HEK293 (cell line): ENCODE data around the gene CENPV.
"Not testable (repeated sequence)": the region's sequence is repeated elsewhere in the genome, so short reads cannot be mapped to it uniquely, and the experiment has no call there.

ENCODE experiments used
- CTCF ChIA-PET: fragments of 350-600 bp; formaldehyde crosslinking; extraction: SDS; loops from one replicate; lab custom pipeline; 2021; ENCODE audit warnings: antibody characterized with exemption; lab: Yijun Ruan, JAX
- POLR2A ChIA-PET: fragments of 300-600 bp; formaldehyde crosslinking; extraction: SDS; loops from one replicate; lab custom pipeline; 2020; ENCODE audit warnings: antibody characterized with exemption, inconsistent platforms; lab: Yijun Ruan, JAX
- H3K27ac ChIP-seq: fragments of 200-500 bp; sonication (Bioruptor generic); 2 replicates; pipeline ENCODE4 v1.5.1; 2014; ENCODE audit warnings: low read depth, low read length, control low read depth, inconsistent platforms; ENCODE audit errors: extremely low read depth
- H3K36me3 ChIP-seq, 2 experiments: fragments of 200-500 bp in 1 of 2; sonication (Bioruptor generic) in 1 of 2; 1 replicate in 1 of 2; 2 replicates in 1 of 2; pipeline ENCODE4 v1.5.1; 2014 to 2017; ENCODE audit warnings: inconsistent platforms in 2 of 2, low read length in 2 of 2; ENCODE audit not compliant: control insufficient read depth in 2 of 2, insufficient read depth in 1 of 2
- H3K4me1 ChIP-seq: fragments of 200-500 bp; sonication (Bioruptor generic); 2 replicates; pipeline ENCODE4 v1.5.1; 2014; ENCODE audit warnings: mild to moderate bottlenecking, low read length, inconsistent platforms; ENCODE audit not compliant: control insufficient read depth, insufficient read depth
- H3K4me3 ChIP-seq: 2 replicates; pipeline ENCODE4 v1.5.1; 2011; ENCODE audit warnings: low read depth, mild to moderate bottlenecking, control low read depth, low read length, moderate library complexity
- H3K9me3 ChIP-seq: fragments of 200-500 bp; sonication (Bioruptor generic); 2 replicates; pipeline ENCODE4 v1.5.1; 2014; ENCODE audit warnings: low read depth, low read length, inconsistent platforms; ENCODE audit not compliant: control insufficient read depth, insufficient read depth
- AEBP2 ChIP-seq: fragments of 450-650 bp; formaldehyde crosslinking; IDR thresholded peaks from 2 replicates; pipeline ENCODE4 v1.5.1; 2016; ENCODE audit warnings: missing biosample characterization, missing genetic modification characterization, borderline replicate concordance
- GFI1B ChIP-seq: fragments of 450-650 bp; formaldehyde crosslinking; IDR thresholded peaks from 2 replicates; pipeline ENCODE4 v1.5.1; 2016; ENCODE audit warnings: missing biosample characterization, missing genetic modification characterization
- PRDM1 ChIP-seq: fragments of 450-650 bp; formaldehyde crosslinking; IDR thresholded peaks from 2 replicates; pipeline ENCODE4; 2016; ENCODE audit warnings: missing biosample characterization, missing genetic modification characterization
- PRDM4 ChIP-seq: fragments of 450-650 bp; formaldehyde crosslinking; IDR thresholded peaks from 2 replicates; pipeline ENCODE4 v1.5.1; 2017; ENCODE audit warnings: missing biosample characterization, missing genetic modification characterization
- ZBTB48 ChIP-seq: fragments of 450-650 bp; formaldehyde crosslinking; IDR thresholded peaks from 2 replicates; pipeline ENCODE4 v1.5.1; 2016; ENCODE audit warnings: missing biosample characterization, missing genetic modification characterization
- ZNF121 ChIP-seq: fragments of 450-650 bp; formaldehyde crosslinking; IDR thresholded peaks from 2 replicates; pipeline ENCODE4 v1.5.1; 2016; ENCODE audit warnings: missing biosample characterization, missing genetic modification characterization
- ZNF138 ChIP-seq: fragments of 450-650 bp; formaldehyde crosslinking; IDR thresholded peaks from 2 replicates; pipeline ENCODE4 v1.5.1; 2016; ENCODE audit warnings: missing biosample characterization, missing genetic modification characterization, borderline replicate concordance
- ZNF16 ChIP-seq: fragments of 450-650 bp; formaldehyde crosslinking; IDR thresholded peaks from 2 replicates; pipeline ENCODE4 v1.5.1; 2016; ENCODE audit warnings: low read depth, missing biosample characterization, missing genetic modification characterization
- ZNF174 ChIP-seq: fragments of 450-650 bp; formaldehyde crosslinking; IDR thresholded peaks from 2 replicates; pipeline ENCODE4 v1.5.0; 2017; ENCODE audit warnings: missing biosample characterization, mild to moderate bottlenecking, missing genetic modification characterization
- ZNF202 ChIP-seq: fragments of 450-650 bp; formaldehyde crosslinking; IDR thresholded peaks from 2 replicates; pipeline ENCODE4 v1.5.1; 2016; ENCODE audit warnings: missing biosample characterization, missing genetic modification characterization, borderline replicate concordance
- ZNF274 ChIP-seq, 2 experiments: fragments of 200-500 bp in 1 of 2; fragments of 450-650 bp in 1 of 2; sonication (Bioruptor generic) in 1 of 2; formaldehyde crosslinking in 1 of 2; IDR thresholded peaks; 2 replicates each; pipeline versions ENCODE4 v1.5.1 to v1.6.1; 2014 to 2016; ENCODE audit warnings: borderline replicate concordance in 1 of 2, inconsistent platforms in 1 of 2, low read length in 1 of 2, missing biosample characterization in 1 of 2, missing genetic modification characterization in 1 of 2
- ZNF292 ChIP-seq: fragments of 450-650 bp; formaldehyde crosslinking; IDR thresholded peaks from 2 replicates; pipeline ENCODE4 v1.5.1; 2016; ENCODE audit warnings: low read depth, missing biosample characterization, missing genetic modification characterization, borderline replicate concordance
- ZNF366 ChIP-seq: fragments of 450-650 bp; formaldehyde crosslinking; conservative IDR thresholded peaks from 2 replicates; pipeline ENCODE4 v1.5.1; 2016; ENCODE audit warnings: missing biosample characterization, missing genetic modification characterization
- ZNF433 ChIP-seq: fragments of 450-650 bp; formaldehyde crosslinking; IDR thresholded peaks from 2 replicates; pipeline ENCODE4 v1.5.1; 2016; ENCODE audit warnings: missing biosample characterization, missing genetic modification characterization, low read depth
- ZNF529 ChIP-seq: fragments of 450-650 bp; formaldehyde crosslinking; IDR thresholded peaks from 2 replicates; pipeline ENCODE4 v1.5.1; 2017; ENCODE audit warnings: missing genetic modification characterization, missing biosample characterization; ENCODE audit not compliant: insufficient replicate concordance
- ZNF629 ChIP-seq: fragments of 450-650 bp; formaldehyde crosslinking; IDR thresholded peaks from 2 replicates; pipeline ENCODE4 v1.5.1; 2017; ENCODE audit warnings: missing biosample characterization, missing genetic modification characterization
- ZNF664 ChIP-seq: fragments of 450-650 bp; formaldehyde crosslinking; IDR thresholded peaks from 2 replicates; pipeline ENCODE4 v1.5.1; 2016; ENCODE audit warnings: missing biosample characterization, missing genetic modification characterization
- ZNF776 ChIP-seq: fragments of 450-650 bp; formaldehyde crosslinking; IDR thresholded peaks from 2 replicates; pipeline ENCODE4 v1.5.0; 2017; ENCODE audit warnings: missing biosample characterization, missing genetic modification characterization, borderline replicate concordance
- ZNF792 ChIP-seq: fragments of 450-650 bp; formaldehyde crosslinking; IDR thresholded peaks from 2 replicates; pipeline ENCODE4 v1.5.1; 2016; ENCODE audit warnings: missing biosample characterization, missing genetic modification characterization
- ZSCAN30 ChIP-seq: fragments of 450-650 bp; IDR thresholded peaks from 2 replicates; pipeline ENCODE4 v1.5.1; 2018; ENCODE audit warnings: missing biosample characterization, mild to moderate bottlenecking, missing genetic modification characterization, moderate library complexity
- TF ChIP-seq, protein P1 (sequence below): fragments of 450-650 bp; formaldehyde crosslinking; IDR thresholded peaks from 2 replicates; pipeline ENCODE4 v1.5.1; 2017; ENCODE audit warnings: missing biosample characterization, missing genetic modification characterization
- TF ChIP-seq, protein P2 (sequence below): fragments of 450-650 bp; IDR thresholded peaks from 2 replicates; pipeline ENCODE4 v1.5.1; 2018; ENCODE audit warnings: missing biosample characterization, mild to moderate bottlenecking, missing genetic modification characterization
- TF ChIP-seq, protein P3 (sequence below): fragments of 450-650 bp; formaldehyde crosslinking; IDR thresholded peaks from 2 replicates; pipeline ENCODE4 v1.5.1; 2016; ENCODE audit warnings: missing biosample characterization, missing genetic modification characterization
- TF ChIP-seq, protein P4 (sequence below): fragments of 450-650 bp; formaldehyde crosslinking; IDR thresholded peaks from 2 replicates; pipeline ENCODE4 v1.5.1; 2016; ENCODE audit warnings: missing biosample characterization, missing genetic modification characterization, low read depth

Gene CENPV

GRCh38 chr17:16313139-16314090 lies 39.9 kb downstream of the CENPV start (continued):
- TF ChIP-seq, protein P1, sequence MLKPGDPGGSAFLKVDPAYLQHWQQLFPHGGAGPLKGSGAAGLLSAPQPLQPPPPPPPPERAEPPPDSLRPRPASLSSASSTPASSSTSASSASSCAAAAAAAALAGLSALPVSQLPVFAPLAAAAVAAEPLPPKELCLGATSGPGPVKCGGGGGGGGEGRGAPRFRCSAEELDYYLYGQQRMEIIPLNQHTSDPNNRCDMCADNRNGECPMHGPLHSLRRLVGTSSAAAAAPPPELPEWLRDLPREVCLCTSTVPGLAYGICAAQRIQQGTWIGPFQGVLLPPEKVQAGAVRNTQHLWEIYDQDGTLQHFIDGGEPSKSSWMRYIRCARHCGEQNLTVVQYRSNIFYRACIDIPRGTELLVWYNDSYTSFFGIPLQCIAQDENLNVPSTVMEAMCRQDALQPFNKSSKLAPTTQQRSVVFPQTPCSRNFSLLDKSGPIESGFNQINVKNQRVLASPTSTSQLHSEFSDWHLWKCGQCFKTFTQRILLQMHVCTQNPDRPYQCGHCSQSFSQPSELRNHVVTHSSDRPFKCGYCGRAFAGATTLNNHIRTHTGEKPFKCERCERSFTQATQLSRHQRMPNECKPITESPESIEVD (tag by site-specific recombination): no peak
- TF ChIP-seq ZNF274 (IDR thresholded peaks at IDR 0.05; ENCODE audit: low read length) (no peak), ZNF274 (tag by site-specific recombination; IDR thresholded peaks at IDR 0.05; ENCODE audit: borderline replicate concordance) (no peak), GFI1B (tag by site-specific recombination) (no peak), ZNF776 (tag by site-specific recombination) (no peak), ZNF202 (tag by site-specific recombination) (no peak), ZNF366 (tag by site-specific recombination) (no peak), ZNF433 (tag by site-specific recombination) (no peak), ZNF529 (tag by site-specific recombination) (no peak), ZNF121 (no peak), ZNF792 (tag by site-specific recombination) (no peak), ZBTB48 (tag by site-specific recombination) (no peak), PRDM1 (tag by site-specific recombination) (peak; percentile 79; the same call in 1 of the 2 replicates), ZSCAN30 (tag by site-specific recombination) (no peak), ZNF292 (tag by site-specific recombination) (no peak), ZNF174 (tag by site-specific recombination) (no peak), ZNF629 (tag by site-specific recombination) (no peak), AEBP2 (tag by site-specific recombination) (no peak), ZNF138 (tag by site-specific recombination) (no peak), PRDM4 (tag by site-specific recombination) (no peak), ZNF16 (tag by site-specific recombination) (no peak), ZNF664 (tag by site-specific recombination) (no peak)
- TF ChIP-seq, protein P2, sequence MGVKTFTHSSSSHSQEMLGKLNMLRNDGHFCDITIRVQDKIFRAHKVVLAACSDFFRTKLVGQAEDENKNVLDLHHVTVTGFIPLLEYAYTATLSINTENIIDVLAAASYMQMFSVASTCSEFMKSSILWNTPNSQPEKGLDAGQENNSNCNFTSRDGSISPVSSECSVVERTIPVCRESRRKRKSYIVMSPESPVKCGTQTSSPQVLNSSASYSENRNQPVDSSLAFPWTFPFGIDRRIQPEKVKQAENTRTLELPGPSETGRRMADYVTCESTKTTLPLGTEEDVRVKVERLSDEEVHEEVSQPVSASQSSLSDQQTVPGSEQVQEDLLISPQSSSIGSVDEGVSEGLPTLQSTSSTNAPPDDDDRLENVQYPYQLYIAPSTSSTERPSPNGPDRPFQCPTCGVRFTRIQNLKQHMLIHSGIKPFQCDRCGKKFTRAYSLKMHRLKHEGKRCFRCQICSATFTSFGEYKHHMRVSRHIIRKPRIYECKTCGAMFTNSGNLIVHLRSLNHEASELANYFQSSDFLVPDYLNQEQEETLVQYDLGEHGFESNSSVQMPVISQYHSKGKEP (tag by site-specific recombination): no peak
- TF ChIP-seq, protein P3, sequence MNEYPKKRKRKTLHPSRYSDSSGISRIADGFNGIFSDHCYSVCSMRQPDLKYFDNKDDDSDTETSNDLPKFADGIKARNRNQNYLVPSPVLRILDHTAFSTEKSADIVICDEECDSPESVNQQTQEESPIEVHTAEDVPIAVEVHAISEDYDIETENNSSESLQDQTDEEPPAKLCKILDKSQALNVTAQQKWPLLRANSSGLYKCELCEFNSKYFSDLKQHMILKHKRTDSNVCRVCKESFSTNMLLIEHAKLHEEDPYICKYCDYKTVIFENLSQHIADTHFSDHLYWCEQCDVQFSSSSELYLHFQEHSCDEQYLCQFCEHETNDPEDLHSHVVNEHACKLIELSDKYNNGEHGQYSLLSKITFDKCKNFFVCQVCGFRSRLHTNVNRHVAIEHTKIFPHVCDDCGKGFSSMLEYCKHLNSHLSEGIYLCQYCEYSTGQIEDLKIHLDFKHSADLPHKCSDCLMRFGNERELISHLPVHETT (tag by site-specific recombination): no peak
- TF ChIP-seq, protein P4, sequence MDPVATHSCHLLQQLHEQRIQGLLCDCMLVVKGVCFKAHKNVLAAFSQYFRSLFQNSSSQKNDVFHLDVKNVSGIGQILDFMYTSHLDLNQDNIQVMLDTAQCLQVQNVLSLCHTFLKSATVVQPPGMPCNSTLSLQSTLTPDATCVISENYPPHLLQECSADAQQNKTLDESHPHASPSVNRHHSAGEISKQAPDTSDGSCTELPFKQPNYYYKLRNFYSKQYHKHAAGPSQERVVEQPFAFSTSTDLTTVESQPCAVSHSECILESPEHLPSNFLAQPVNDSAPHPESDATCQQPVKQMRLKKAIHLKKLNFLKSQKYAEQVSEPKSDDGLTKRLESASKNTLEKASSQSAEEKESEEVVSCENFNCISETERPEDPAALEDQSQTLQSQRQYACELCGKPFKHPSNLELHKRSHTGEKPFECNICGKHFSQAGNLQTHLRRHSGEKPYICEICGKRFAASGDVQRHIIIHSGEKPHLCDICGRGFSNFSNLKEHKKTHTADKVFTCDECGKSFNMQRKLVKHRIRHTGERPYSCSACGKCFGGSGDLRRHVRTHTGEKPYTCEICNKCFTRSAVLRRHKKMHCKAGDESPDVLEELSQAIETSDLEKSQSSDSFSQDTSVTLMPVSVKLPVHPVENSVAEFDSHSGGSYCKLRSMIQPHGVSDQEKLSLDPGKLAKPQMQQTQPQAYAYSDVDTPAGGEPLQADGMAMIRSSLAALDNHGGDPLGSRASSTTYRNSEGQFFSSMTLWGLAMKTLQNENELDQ (tag by site-specific recombination): no peak
- TF ChIP-seq, all 188 proteins: peak for 12

DNA sequence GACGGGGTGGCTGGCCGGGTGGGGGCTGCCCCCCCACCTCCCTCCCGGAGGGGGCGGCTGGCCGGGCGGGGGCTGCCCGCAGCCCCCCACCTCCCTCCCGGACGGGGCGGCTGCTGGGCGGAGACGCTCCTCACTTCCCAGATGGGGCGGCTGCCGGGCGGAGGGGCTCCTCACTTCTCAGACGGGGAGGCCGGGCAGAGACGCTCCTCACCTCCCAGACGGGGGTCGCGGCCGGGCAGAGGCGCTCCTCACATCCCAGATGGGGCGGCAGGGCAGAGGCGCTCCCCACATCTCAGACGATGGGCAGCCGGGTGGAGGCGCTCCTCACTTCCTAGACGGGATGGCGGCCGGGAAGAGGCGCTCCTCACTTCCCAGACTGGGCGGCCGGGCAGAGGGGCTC lies 41.2 kb downstream of the CENPV start:
- H3K27ac ChIP-seq, CTCF ChIA-PET, H3K4me1 ChIP-seq, H3K4me3 ChIP-seq, POLR2A ChIA-PET, H3K9me3 ChIP-seq: not testable (repeated sequence)
- H3K36me3 ChIP-seq: peaks cover 0 to 26% of the 10 kb centered on the region in 2 experiments; a peak in 2 of 3 replicates
